Adipocyte (in vitro differentiated cells): Measurements from ENCODE around the gene TELO2.

Experiments
- DNase-seq: peaks from one replicate; pipeline ENCODE4 v3.0.0-alpha.2; 2015; ENCODE audit warnings: low read depth
- H3K27me3 ChIP-seq: replicated peaks from 2 replicates; pipeline ENCODE4 v1.7.0; 2013; ENCODE audit warnings: mild to moderate bottlenecking, low read length, moderate library complexity; ENCODE audit not compliant: control insufficient read depth, insufficient read depth
- H3K36me3 ChIP-seq: 2 replicates; pipeline ENCODE4 v1.7.0; 2013; ENCODE audit warnings: low read length, mild to moderate bottlenecking, moderate library complexity; ENCODE audit not compliant: control insufficient read depth, insufficient read depth, severe bottlenecking
- H3K4me1 ChIP-seq: 2 replicates; pipeline ENCODE4 v1.7.0; 2013; ENCODE audit warnings: mild to moderate bottlenecking, low read length, moderate library complexity; ENCODE audit not compliant: control insufficient read depth, insufficient read depth
- H3K4me3 ChIP-seq: 2 replicates; pipeline ENCODE4 v1.7.0; 2013; ENCODE audit warnings: mild to moderate bottlenecking, low read length, moderate library complexity
- H3K9ac ChIP-seq: 2 replicates; pipeline ENCODE4 v1.7.0; 2013; ENCODE audit warnings: mild to moderate bottlenecking, low read length, moderate library complexity
- H3K9me3 ChIP-seq: 2 replicates; pipeline ENCODE4 v1.7.0; 2013; ENCODE audit warnings: mild to moderate bottlenecking, low read length, moderate library complexity; ENCODE audit not compliant: control insufficient read depth

Gene TELO2

GRCh38 chr16:1537138-1537577 lies 44.0 kb downstream of the TELO2 start:
- Histone ChIP-seq H3K36me3 (peaks cover 23% of the 10 kb centered on the region), H3K4me3 (no peak overlapping the region), H3K9ac (no peak overlapping the region), H3K4me1 (peaks cover 22% of the 10 kb centered on the region), H3K9me3 (no peaks in the 10 kb centered on the region), H3K27me3 (no peaks in the 10 kb centered on the region)
- no peak for DNase-seq

GRCh38 chr16:1537763-1538289 lies 44.7 kb downstream of the TELO2 start:
- Histone ChIP-seq H3K4me1 (peaks cover 15% of the 10 kb centered on the region), H3K9ac (no peak overlapping the region), H3K4me3 (no peak overlapping the region), H3K27me3 (no peaks in the 10 kb centered on the region), H3K36me3 (peaks cover 28% of the 10 kb centered on the region), H3K9me3 (no peaks in the 10 kb centered on the region)
- no peak for DNase-seq

- DNase-seq = no peak
- Histone ChIP-seq H3K4me3 (no peak overlapping the region), H3K9me3 (no peaks in the 10 kb centered on the region), H3K36me3 (peaks cover 28% of the 10 kb centered on the region), H3K27me3 (no peaks in the 10 kb centered on the region), H3K4me1 (peaks cover 14% of the 10 kb centered on the region), H3K9ac (no peak overlapping the region)
These were observed 45.8 kb downstream of the TELO2 start for GRCh38 chr16:1538804-1539520.

GRCh38 chr16:1539720-1540555 lies 46.8 kb downstream of the TELO2 start:
- H3K9ac ChIP-seq = no peak overlapping the region
- peaks cover 15% of the 10 kb centered on the region for H3K4me1 ChIP-seq
- H3K9me3 ChIP-seq = no peaks in the 10 kb centered on the region
- H3K27me3 ChIP-seq = no peaks in the 10 kb centered on the region
- peaks cover 28% of the 10 kb centered on the region for H3K36me3 ChIP-seq
- DNase-seq = no peak
- H3K4me3 ChIP-seq = no peak overlapping the region

GRCh38 chr16:1540556-1540855 lies 47.3 kb downstream of the TELO2 start:
- Histone ChIP-seq H3K4me1 (peaks cover 14% of the 10 kb centered on the region), H3K9ac (no peak overlapping the region), H3K36me3 (peaks cover 28% of the 10 kb centered on the region), H3K9me3 (no peaks in the 10 kb centered on the region), H3K27me3 (no peaks in the 10 kb centered on the region), H3K4me3 (no peak overlapping the region)
- DNase-seq = no peak

- DNase-seq = no peak
- Histone ChIP-seq H3K4me1 (peaks cover 12% of the 10 kb centered on the region), H3K9me3 (no peaks in the 10 kb centered on the region)
These were observed 48.4 kb downstream of the TELO2 start for GRCh38 chr16:1541293-1542165.

GRCh38 chr16:1542166-1542500 lies 49.0 kb downstream of the TELO2 start:
- Histone ChIP-seq H3K36me3 (peaks cover 22% of the 10 kb centered on the region), H3K4me3 (no peak overlapping the region), H3K9me3 (no peaks in the 10 kb centered on the region), H3K4me1 (peaks cover 12% of the 10 kb centered on the region), H3K27me3 (no peaks in the 10 kb centered on the region), H3K9ac (no peak overlapping the region)
- no peak for DNase-seq

More at GRCh38 chr16:1541293-1542165, 48.4 kb downstream of the TELO2 start:
- Histone ChIP-seq H3K27me3 (no peaks in the 10 kb centered on the region), H3K4me3 (no peak overlapping the region), H3K36me3 (peaks cover 28% of the 10 kb centered on the region), H3K9ac (no peak overlapping the region)

- peaks cover 12% of the 10 kb centered on the region for H3K4me1 ChIP-seq
- no peaks in the 10 kb centered on the region for H3K27me3 ChIP-seq
- H3K4me3 ChIP-seq = no peak overlapping the region
- H3K9ac ChIP-seq = no peak overlapping the region
- DNase-seq = no peak
- H3K9me3 ChIP-seq = no peaks in the 10 kb centered on the region
- peaks cover 20% of the 10 kb centered on the region for H3K36me3 ChIP-seq
These were observed 49.4 kb downstream of the TELO2 start for GRCh38 chr16:1542533-1542932.

- H3K9me3 ChIP-seq = no peaks in the 10 kb centered on the region
- no peak for DNase-seq
- H3K36me3 ChIP-seq = peaks cover 18% of the 10 kb centered on the region
- peaks cover 12% of the 10 kb centered on the region for H3K4me1 ChIP-seq
- no peaks in the 10 kb centered on the region for H3K27me3 ChIP-seq
- H3K9ac ChIP-seq = no peak overlapping the region
- H3K4me3 ChIP-seq = no peak overlapping the region
These were observed 50.1 kb downstream of the TELO2 start for GRCh38 chr16:1543085-1543896.
